HepG2 (cell line): ENCODE results near the gene HS3ST3B1. TPM values are rescaled to one million over a fixed set of nuclear protein-coding genes. Genes with fewer than 3 reads are reported as not detected.

Experiments
- ATAC-seq: fragments of 200-7000 bp; cut with Tn5 transposase; 3 replicates; pipeline ENCODE4 v1.9.1; 2020; ENCODE audit warnings: mild to moderate bottlenecking, moderate library complexity
- BruUV-seq: library from RNA; stranded (reverse); fragments of 400-500 nt; replicated peaks from 2 replicates; lab custom pipeline; 2021; lab: Mats Ljungman, UMichigan
- CTCF ChIA-PET: fragments of 300-600 bp; formaldehyde crosslinking; extraction: SDS; loops from one replicate; lab custom pipeline; 2021; ENCODE audit warnings: low total read pairs, inconsistent platforms, low intra/inter-chr PET ratio; lab: Yijun Ruan, JAX
- POLR2A ChIA-PET: fragments of 350-600 bp; sonication (Branson Sonifier 250); formaldehyde crosslinking; loops from one replicate; lab custom pipeline; 2020; ENCODE audit warnings: antibody characterized with exemption, inconsistent platforms; lab: Yijun Ruan, JAX
- DNase-seq: peaks from one replicate; pipeline ENCODE4 v3.0.0-alpha.2; 2015; ENCODE audit warnings: low spot score
- FAIRE-seq: peaks from 3 replicates; lab custom pipeline; 2011; peaks lifted over from hg19 to GRCh38; lab: Jason Lieb, UNC
- H2AFZ ChIP-seq: one replicate; pipeline ENCODE4 v1.6.1; 2011; ENCODE audit warnings: low read length, inconsistent platforms
- H3K27ac ChIP-seq: fragments of 300-600 bp; 3 replicates; pipeline ENCODE4 v1.8.0; 2011; ENCODE audit warnings: mixed run types, mild to moderate bottlenecking, mixed read lengths, low read length, inconsistent platforms; ENCODE audit not compliant: insufficient read depth; ENCODE audit errors: extremely low read length
- H3K27me3 ChIP-seq, 2 experiments: fragments of 200-600 bp in 1 of 2; 2 replicates in 1 of 2; 3 replicates in 1 of 2; pipeline versions ENCODE4 v1.6.0 to v1.8.0; 2011; ENCODE audit warnings: low read length in 2 of 2, mild to moderate bottlenecking in 2 of 2, moderate library complexity in 2 of 2, inconsistent platforms in 1 of 2; ENCODE audit not compliant: insufficient read depth in 2 of 2, control insufficient read depth in 1 of 2
- H3K36me3 ChIP-seq, 2 experiments: fragments of 200-600 bp in 1 of 2; replicated peaks in 1 of 2; 2 replicates in 1 of 2; 3 replicates in 1 of 2; pipeline versions ENCODE4 v1.5.1 to v1.8.0; 2011; ENCODE audit warnings: low read length in 2 of 2, inconsistent platforms in 1 of 2; ENCODE audit not compliant: insufficient read depth in 2 of 2, control insufficient read depth in 1 of 2
- H3K4me1 ChIP-seq: 2 replicates; pipeline ENCODE4 v1.5.1; 2012; ENCODE audit warnings: low read length, inconsistent platforms; ENCODE audit not compliant: insufficient read depth
- H3K4me2 ChIP-seq: 2 replicates; pipeline ENCODE4 v1.6.0; 2011; ENCODE audit warnings: low read depth, low read length, inconsistent platforms
- H3K4me3 ChIP-seq, 3 experiments: fragments of 200-600 bp in 1 of 3; sonication (generic), shearing (Covaris generic) in 1 of 3; replicated peaks in 1 of 3; 2 replicates each; pipeline ENCODE4 v1.5.1; 2011 to 2016; ENCODE audit warnings: low read length in 3 of 3, inconsistent platforms in 2 of 3, low read depth in 2 of 3, mild to moderate bottlenecking in 2 of 3, control low read depth in 1 of 3, mixed read lengths in 1 of 3; ENCODE audit not compliant: insufficient read depth in 1 of 3
- H3K79me2 ChIP-seq: one replicate; pipeline ENCODE4 v1.6.1; 2011; ENCODE audit warnings: low read length, inconsistent platforms; ENCODE audit not compliant: insufficient read depth
- H3K9ac ChIP-seq: 2 replicates; pipeline ENCODE4 v1.6.0; 2011; ENCODE audit warnings: mild to moderate bottlenecking, low read depth, low read length, inconsistent platforms; ENCODE audit not compliant: insufficient read depth
- H3K9me3 ChIP-seq: 2 replicates; pipeline ENCODE4 v1.5.1; 2012; ENCODE audit warnings: mild to moderate bottlenecking, low read length
- H4K20me1 ChIP-seq: 2 replicates; pipeline ENCODE4 v1.6.0; 2011; ENCODE audit warnings: inconsistent platforms, mild to moderate bottlenecking, low read length, moderate library complexity; ENCODE audit not compliant: insufficient read depth
- ATF7 ChIP-seq, 2 experiments: fragments of 450-650 bp in 1 of 2; sonication (generic) in 1 of 2; formaldehyde crosslinking in 1 of 2; IDR thresholded peaks; 2 replicates each; pipeline versions ENCODE4 v1.4.0 to v1.6.1; 2016 to 2020; ENCODE audit warnings: antibody characterized with exemption in 1 of 2, mild to moderate bottlenecking in 1 of 2, missing genetic modification reagents in 1 of 2
- CBX1 ChIP-seq: IDR thresholded peaks from one replicate; pipeline ENCODE4 v1.6.1; 2016; ENCODE audit warnings: antibody characterized with exemption, low read depth
- ETV5 ChIP-seq: IDR thresholded peaks from 2 replicates; pipeline ENCODE4 v1.6.1; 2018; ENCODE audit warnings: missing biosample characterization, missing genetic modification reagents, inconsistent platforms, borderline replicate concordance
- MAZ ChIP-seq, 2 experiments: sonication (generic) in 1 of 2; formaldehyde crosslinking in 1 of 2; IDR thresholded peaks; 2 replicates each; pipeline versions ENCODE4 v1.5.0 to v1.6.1; 2012 to 2020; ENCODE audit warnings: low read depth in 2 of 2, mild to moderate bottlenecking in 2 of 2, borderline replicate concordance in 1 of 2, improper control_type of control experiment in 1 of 2, low read length in 1 of 2, missing genetic modification reagents in 1 of 2, moderate library complexity in 1 of 2
- POLR2A ChIP-seq, 2 experiments: IDR thresholded peaks; 2 replicates each; pipeline ENCODE4 v1.6.1; 2011; ENCODE audit warnings: low read depth in 2 of 2, low read length in 2 of 2, mild to moderate bottlenecking in 1 of 2, moderate library complexity in 1 of 2; ENCODE audit not compliant: insufficient read depth in 1 of 2
- POLR2G ChIP-seq: fragments of 200-400 bp; formaldehyde crosslinking; IDR thresholded peaks from 2 replicates; pipeline ENCODE4 v1.6.1; 2018; ENCODE audit warnings: mild to moderate bottlenecking, low read depth, low read length, moderate library complexity
- WIZ ChIP-seq: sonication (generic); formaldehyde crosslinking; IDR thresholded peaks from 2 replicates; pipeline ENCODE4 v1.5.1; 2020; ENCODE audit warnings: mild to moderate bottlenecking, missing genetic modification reagents
- YEATS4 ChIP-seq: sonication (generic); formaldehyde crosslinking; IDR thresholded peaks from 2 replicates; pipeline ENCODE4 v1.4.0; 2020; ENCODE audit warnings: missing genetic modification reagents, borderline replicate concordance
- ZNF253 ChIP-seq: sonication (generic); formaldehyde crosslinking; IDR thresholded peaks from 2 replicates; pipeline ENCODE4 v1.8.0; 2022; ENCODE audit warnings: mild to moderate bottlenecking, missing genetic modification reagents, borderline replicate concordance
- ZNF260 ChIP-seq: sonication (generic); formaldehyde crosslinking; IDR thresholded peaks from 2 replicates; pipeline ENCODE4 v1.4.0; 2020; ENCODE audit warnings: missing genetic modification reagents, low read depth, mild to moderate bottlenecking, borderline replicate concordance
- ZNF547 ChIP-seq: sonication (generic); formaldehyde crosslinking; IDR thresholded peaks from 2 replicates; pipeline ENCODE4 v1.5.1; 2020; ENCODE audit warnings: mild to moderate bottlenecking, missing genetic modification reagents
- ZNF549 ChIP-seq: sonication (generic); formaldehyde crosslinking; IDR thresholded peaks from 2 replicates; pipeline ENCODE4 v1.5.0; 2020; ENCODE audit warnings: missing genetic modification reagents
- WGBS: methylation state at CpG from one replicate; pipeline ENCODE4 v1.1.6; 2017; ENCODE audit warnings: low lambda C conversion rate; 5-methylcytosine and 5-hydroxymethylcytosine counted together
- in situ Hi-C: cut with HindIII; loops from 2 replicates; pipeline ENCODE4 v1.10.0; 2017; ENCODE audit warnings: low pct_unique_long_range_greater_than_20kb; ENCODE audit not compliant: extremely low pct_ligation_motif_present
- intact Hi-C: fragments of 100-400 bp; cut with micrococcal nuclease; formaldehyde crosslinking; loops from one replicate; pipeline ENCODE4 v1.10.0; 2022; ENCODE audit not compliant: unreplicated experiment
- polyA plus RNA-seq, 8 experiments: library from polyadenylated mRNA; depleted of rRNA in 3 of 8; stranded (reverse) in 7 of 8; unstranded in 1 of 8; fragments of >200 nt; fragmentation: Illumina TruSeq in 4 of 8; extraction: Trizol in 4 of 8; gene quantifications; 2 replicates each; pipeline versions ENCODE4 v1.2.1 to v1.2.3, GENCODE V29; 2011 to 2016; ENCODE audit warnings: low read depth in 4 of 8, missing spikeins in 1 of 8, mixed read lengths in 1 of 8; ENCODE audit not compliant: insufficient read depth in 1 of 8
- total RNA-seq, 5 experiments: library from RNA; depleted of rRNA; stranded (reverse); fragments of >200 nt; fragmentation: Illumina TruSeq; extraction: Trizol; gene quantifications; 2 replicates each; pipeline ENCODE4 v1.2.3, GENCODE V29; 2016; ENCODE audit warnings: low read depth in 1 of 5
- TF ChIP-seq, protein P1 (sequence below): sonication (generic); formaldehyde crosslinking; conservative IDR thresholded peaks from 2 replicates; pipeline ENCODE4 v1.8.1; 2023; ENCODE audit warnings: missing genetic modification reagents
- TF ChIP-seq, protein P2 (sequence below): sonication (generic); formaldehyde crosslinking; IDR thresholded peaks from 2 replicates; pipeline ENCODE4 v1.4.0; 2020; ENCODE audit warnings: missing genetic modification reagents, borderline replicate concordance

HS3ST3B1 gene
- total and polyA plus RNA-seq, 2 of the 13 experiments (the other 11 are each of a cell fraction or from before 2014, with no cell fraction given): 15.7 to 39.5 TPM

DNA sequence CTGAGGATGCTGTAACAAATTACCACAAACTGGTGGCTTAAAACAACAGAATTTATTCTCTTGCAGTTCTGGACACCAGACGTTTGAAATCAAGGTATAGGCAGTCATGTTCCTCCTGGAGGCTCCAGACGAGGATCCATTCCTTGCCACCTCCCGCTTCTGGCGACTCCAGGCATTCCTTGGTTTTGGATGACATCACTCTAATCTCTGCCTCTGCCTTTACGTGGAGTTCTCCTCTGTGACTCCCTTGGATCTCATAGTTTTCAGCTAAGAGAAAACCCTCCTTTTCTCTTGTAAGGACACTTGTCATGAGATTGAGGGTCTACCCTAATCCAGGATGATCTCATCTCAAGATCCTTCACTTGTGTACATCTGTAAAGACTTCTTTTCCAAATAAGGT, 31.4 kb upstream of the HS3ST3B1 start:
- POLR2A ChIA-PET: interaction anchor here (1.2 kb wide), 1 partner anchor 31 kb away, joined by 4 read pairs; the partner anchor contains the start of gene HS3ST3B1
- Histone ChIP-seq H4K20me1 (no peaks in the 10 kb centered on the region), H3K79me2 (no peaks in the 10 kb centered on the region), H3K9me3 (no peaks in the 10 kb centered on the region), H3K9ac (no peak overlapping the region), H3K36me3 (no peaks in the 10 kb centered on the region), H3K4me2 (no peak overlapping the region), H3K27ac (no peak overlapping the region), H2AFZ (no peak overlapping the region), H3K27me3 (peaks cover 0 to 23% of the 10 kb centered on the region in 2 experiments; a peak in 3 of 5 replicates), H3K4me1 (no peaks in the 10 kb centered on the region), H3K4me3 (no peak overlapping the region)
- no peak for FAIRE-seq
- TF ChIP-seq ATF7 (IDR thresholded peaks at IDR 0.05): peak; percentile 56
- no peak for TF ChIP-seq ATF7 (CRISPR knock-in tag; IDR thresholded peaks at IDR 0.05)
- no peak for TF ChIP-seq ZNF547 (CRISPR knock-in tag)
- 31% methylated on average over 5 of the region's 5 CpGs for WGBS
- CTCF ChIA-PET: no interaction called here
- intact Hi-C loops: no loop called here
- DNase-seq: no peak
- in situ Hi-C loops: loop anchor here (25.0 kb wide), 1 partner anchor 668 kb away; no protein-coding TSS in a partner anchor
- no peak for ATAC-seq
- BruUV-seq: no TSS peak

DNA sequence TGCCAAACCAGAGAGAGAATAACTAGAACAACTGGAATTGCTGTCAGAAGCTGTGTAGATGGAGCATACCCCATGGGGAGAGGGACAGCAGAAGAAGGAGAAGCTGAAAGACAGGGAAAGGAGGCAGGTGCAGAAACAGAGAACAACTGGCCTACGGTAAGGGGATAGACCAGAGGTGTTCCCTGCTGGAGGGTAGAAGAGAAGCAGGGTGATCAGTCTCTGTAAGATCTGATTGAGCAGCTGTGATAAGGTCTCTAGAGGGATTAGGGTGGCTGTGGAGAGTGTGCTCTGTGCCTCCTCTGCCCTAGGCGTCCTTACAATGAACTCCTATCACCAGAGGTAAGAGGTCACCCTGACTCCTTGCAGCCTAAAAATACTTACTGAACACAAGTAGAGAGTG, 30.4 kb upstream of the HS3ST3B1 start:
- Histone ChIP-seq H3K36me3 (no peaks in the 10 kb centered on the region), H3K9me3 (no peaks in the 10 kb centered on the region), H2AFZ (no peak overlapping the region), H3K27ac (no peak overlapping the region), H4K20me1 (no peaks in the 10 kb centered on the region), H3K9ac (no peak overlapping the region), H3K4me2 (peak overlapping the region; percentile 8; the same call in 1 of the 2 replicates), H3K27me3 (peaks cover 0 to 18% of the 10 kb centered on the region in 2 experiments; a peak in 3 of 5 replicates), H3K79me2 (no peaks in the 10 kb centered on the region), H3K4me3 (no peak overlapping the region), H3K4me1 (peaks cover 2% of the 10 kb centered on the region)
- DNase-seq: no peak
- FAIRE-seq: no peak
- ChIA-PET POLR2A (interaction anchor here (0.9 to 1.2 kb wide), 2 partner anchors 30 to 103 kb away, joined by 3 to 4 read pairs; partner anchors contain the start of gene HS3ST3B1), CTCF (no interaction called here)
- in situ Hi-C loops (loop anchor here (25.0 kb wide), 1 partner anchor 667 kb away; no protein-coding TSS in a partner anchor), intact Hi-C loops (loop anchor here (10.0 kb wide), 1 partner anchor 66 kb away; no protein-coding TSS in a partner anchor)
- 6% methylated on average over 2 of the region's 2 CpGs for WGBS
- peak; percentile 64 for ATAC-seq
- BruUV-seq: no TSS peak
- TF ChIP-seq ZNF549 (CRISPR knock-in tag) (no peak), POLR2A (IDR thresholded peaks at IDR 0.05; ENCODE audit: insufficient read depth in 1 of 2, low read depth in 2 of 2, low read length in 2 of 2) (no peak), CBX1 (no peak), ZNF253 (CRISPR knock-in tag) (no peak), POLR2G (no peak), ZNF260 (CRISPR knock-in tag) (no peak), ETV5 (CRISPR knock-in tag) (no peak), MAZ (IDR thresholded peaks at IDR 0.05; ENCODE audit: borderline replicate concordance, low read depth, low read length) (no peak), MAZ (CRISPR knock-in tag; IDR thresholded peaks at IDR 0.05; ENCODE audit: low read depth) (no peak), YEATS4 (CRISPR knock-in tag) (no peak), WIZ (CRISPR knock-in tag) (no peak)
- TF ChIP-seq, protein P1, sequence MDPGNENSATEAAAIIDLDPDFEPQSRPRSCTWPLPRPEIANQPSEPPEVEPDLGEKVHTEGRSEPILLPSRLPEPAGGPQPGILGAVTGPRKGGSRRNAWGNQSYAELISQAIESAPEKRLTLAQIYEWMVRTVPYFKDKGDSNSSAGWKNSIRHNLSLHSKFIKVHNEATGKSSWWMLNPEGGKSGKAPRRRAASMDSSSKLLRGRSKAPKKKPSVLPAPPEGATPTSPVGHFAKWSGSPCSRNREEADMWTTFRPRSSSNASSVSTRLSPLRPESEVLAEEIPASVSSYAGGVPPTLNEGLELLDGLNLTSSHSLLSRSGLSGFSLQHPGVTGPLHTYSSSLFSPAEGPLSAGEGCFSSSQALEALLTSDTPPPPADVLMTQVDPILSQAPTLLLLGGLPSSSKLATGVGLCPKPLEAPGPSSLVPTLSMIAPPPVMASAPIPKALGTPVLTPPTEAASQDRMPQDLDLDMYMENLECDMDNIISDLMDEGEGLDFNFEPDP (CRISPR knock-in tag): no peak
- TF ChIP-seq, protein P2, sequence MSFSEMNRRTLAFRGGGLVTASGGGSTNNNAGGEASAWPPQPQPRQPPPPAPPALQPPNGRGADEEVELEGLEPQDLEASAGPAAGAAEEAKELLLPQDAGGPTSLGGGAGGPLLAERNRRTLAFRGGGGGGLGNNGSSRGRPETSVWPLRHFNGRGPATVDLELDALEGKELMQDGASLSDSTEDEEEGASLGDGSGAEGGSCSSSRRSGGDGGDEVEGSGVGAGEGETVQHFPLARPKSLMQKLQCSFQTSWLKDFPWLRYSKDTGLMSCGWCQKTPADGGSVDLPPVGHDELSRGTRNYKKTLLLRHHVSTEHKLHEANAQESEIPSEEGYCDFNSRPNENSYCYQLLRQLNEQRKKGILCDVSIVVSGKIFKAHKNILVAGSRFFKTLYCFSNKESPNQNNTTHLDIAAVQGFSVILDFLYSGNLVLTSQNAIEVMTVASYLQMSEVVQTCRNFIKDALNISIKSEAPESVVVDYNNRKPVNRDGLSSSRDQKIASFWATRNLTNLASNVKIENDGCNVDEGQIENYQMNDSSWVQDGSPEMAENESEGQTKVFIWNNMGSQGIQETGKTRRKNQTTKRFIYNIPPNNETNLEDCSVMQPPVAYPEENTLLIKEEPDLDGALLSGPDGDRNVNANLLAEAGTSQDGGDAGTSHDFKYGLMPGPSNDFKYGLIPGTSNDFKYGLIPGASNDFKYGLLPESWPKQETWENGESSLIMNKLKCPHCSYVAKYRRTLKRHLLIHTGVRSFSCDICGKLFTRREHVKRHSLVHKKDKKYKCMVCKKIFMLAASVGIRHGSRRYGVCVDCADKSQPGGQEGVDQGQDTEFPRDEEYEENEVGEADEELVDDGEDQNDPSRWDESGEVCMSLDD (CRISPR knock-in tag): no peak
